CD14-positive monocyte (primary cell): ENCODE data around the gene SLCO2B1. TPM values are rescaled to one million over a fixed set of nuclear protein-coding genes. Genes with fewer than 3 reads are reported as not detected.
A peak's percentile ranks its signal among the peaks of the same experiment; 100 is the strongest.

ENCODE experiments used
- DNase-seq, 3 donors: peaks; one replicate each; pipeline ENCODE4 v3.0.0-alpha.2; 2011 to 2022
- H2AFZ ChIP-seq: 2 replicates; pipeline ENCODE4 v1.6.0; 2012; ENCODE audit warnings: mild to moderate bottlenecking, low read depth, low read length, inconsistent platforms; ENCODE audit not compliant: insufficient read depth, poor library complexity, severe bottlenecking
- H3K27ac ChIP-seq, 2 donors: 1 replicate in 1 of 2; 2 replicates in 1 of 2; pipeline ENCODE4 v1.5.1; 2012 to 2013; ENCODE audit warnings: low read length in 2 of 2, control low read depth in 1 of 2, inconsistent platforms in 1 of 2, low read depth in 1 of 2, mild to moderate bottlenecking in 1 of 2
- H3K27me3 ChIP-seq, 2 donors: one replicate each; pipeline versions ENCODE4 v1.6.0 to v1.6.1; 2011 to 2013; ENCODE audit warnings: low read length in 2 of 2; ENCODE audit not compliant: control insufficient read depth in 2 of 2, insufficient read depth in 2 of 2
- H3K36me3 ChIP-seq, 2 donors: replicated peaks in 1 of 2; 1 replicate in 1 of 2; 2 replicates in 1 of 2; pipeline versions ENCODE4 v1.5.1 to v1.6.1; 2012 to 2013; ENCODE audit warnings: low read length in 2 of 2, control low read depth in 1 of 2, inconsistent platforms in 1 of 2, mild to moderate bottlenecking in 1 of 2; ENCODE audit not compliant: insufficient read depth in 2 of 2, control insufficient read depth in 1 of 2
- H3K4me1 ChIP-seq, 2 donors: 1 replicate in 1 of 2; 2 replicates in 1 of 2; pipeline versions ENCODE4 v1.5.1 to v1.6.1; 2012 to 2013; ENCODE audit warnings: low read length in 2 of 2, control low read depth in 1 of 2, inconsistent platforms in 1 of 2, mild to moderate bottlenecking in 1 of 2, moderate library complexity in 1 of 2; ENCODE audit not compliant: insufficient read depth in 2 of 2, control insufficient read depth in 1 of 2
- H3K4me2 ChIP-seq: replicated peaks from 2 replicates; pipeline ENCODE3; 2012; ENCODE audit warnings: low read length, moderate library complexity, mild to moderate bottlenecking; ENCODE audit not compliant: poor library complexity, severe bottlenecking; ENCODE audit errors: extremely low read depth
- H3K4me3 ChIP-seq, 3 experiments: fragments of 200-600 bp in 1 of 3; sonication (generic) in 1 of 3; replicated peaks in 1 of 3; 1 replicate in 2 of 3; 2 replicates in 1 of 3; pipeline ENCODE4 v1.5.1; 2011 to 2013; ENCODE audit warnings: low read length in 3 of 3, mild to moderate bottlenecking in 3 of 3, control low read depth in 2 of 3, low read depth in 2 of 3, inconsistent platforms in 1 of 3, moderate library complexity in 1 of 3
- H3K79me2 ChIP-seq: 2 replicates; pipeline ENCODE4 v1.6.0; 2012; ENCODE audit warnings: mild to moderate bottlenecking, control low read depth, inconsistent platforms, low read length, moderate library complexity; ENCODE audit not compliant: insufficient read depth
- H3K9ac ChIP-seq: 2 replicates; pipeline ENCODE4 v1.6.0; 2017; ENCODE audit warnings: low read length, mild to moderate bottlenecking; ENCODE audit not compliant: insufficient read depth, poor library complexity, severe bottlenecking
- H3K9me3 ChIP-seq, 2 donors: replicated peaks in 1 of 2; 1 replicate in 1 of 2; 2 replicates in 1 of 2; pipeline versions ENCODE4 v1.5.1 to v1.6.1; 2012 to 2013; ENCODE audit warnings: low read length in 2 of 2, control low read depth in 1 of 2; ENCODE audit not compliant: control insufficient read depth in 1 of 2, insufficient read depth in 1 of 2
- H4K20me1 ChIP-seq: 2 replicates; pipeline ENCODE4 v1.6.0; 2012; ENCODE audit warnings: mild to moderate bottlenecking, low read length, control low read depth, moderate library complexity; ENCODE audit not compliant: insufficient read depth
- H3K27ac Mint-ChIP-seq, 7 donors: one replicate each; pipeline ENCODE4 v1.8.0; 2020; ENCODE audit warnings: mild to moderate bottlenecking in 7 of 7, mixed read lengths in 7 of 7, moderate library complexity in 6 of 7, inconsistent platforms in 2 of 7
- H3K27me3 Mint-ChIP-seq, 3 donors: one replicate each; pipeline ENCODE4 v1.8.0; 2021 to 2022; ENCODE audit warnings: low read depth in 3 of 3, mild to moderate bottlenecking in 3 of 3, mixed read lengths in 3 of 3, moderate library complexity in 3 of 3, inconsistent platforms in 1 of 3
- H3K36me3 Mint-ChIP-seq, 2 donors: one replicate each; pipeline ENCODE4 v1.8.0; 2020; ENCODE audit warnings: mixed read lengths in 2 of 2, inconsistent platforms in 1 of 2, mild to moderate bottlenecking in 1 of 2
- H3K4me1 Mint-ChIP-seq: one replicate; pipeline ENCODE4 v1.8.0; 2020; ENCODE audit warnings: mild to moderate bottlenecking, mixed read lengths
- H3K4me3 Mint-ChIP-seq, 2 donors: one replicate each; pipeline ENCODE4 v1.8.0; 2020; ENCODE audit warnings: mild to moderate bottlenecking in 2 of 2, mixed read lengths in 2 of 2, moderate library complexity in 1 of 2
- H3K9me3 Mint-ChIP-seq, 7 donors: one replicate each; pipeline ENCODE4 v1.8.0; 2020 to 2022; ENCODE audit warnings: mixed read lengths in 7 of 7, mild to moderate bottlenecking in 6 of 7, moderate library complexity in 6 of 7, inconsistent platforms in 2 of 7
- CTCF ChIP-seq: fragments of 200-600 bp; IDR thresholded peaks from one replicate; pipeline ENCODE4 v1.8.0; 2022; ENCODE audit warnings: antibody characterized with exemption, mild to moderate bottlenecking
- WGBS: methylation state at CpG from one replicate; pipeline ENCODE4 v1.1.5; 2013; ENCODE audit warnings: missing lambda C conversion rate; ENCODE audit not compliant: insufficient coverage; 5-methylcytosine and 5-hydroxymethylcytosine counted together
- intact Hi-C, 2 donors: fragments of 100-400 bp; cut with micrococcal nuclease; formaldehyde crosslinking; loops; one replicate each; pipeline versions ENCODE4 v1.15.0 to v1.15.1; 2023
- polyA minus RNA-seq: library from RNA; depleted of rRNA, polyadenylated mRNA; stranded (reverse); fragments of >200 nt; gene quantifications from 2 replicates; pipeline ENCODE4 v1.2.3, GENCODE V29; 2012
- polyA plus RNA-seq, 3 donors: library from polyadenylated mRNA; depleted of rRNA in 1 of 3; unstranded in 2 of 3; stranded (reverse) in 1 of 3; fragments of 300-500 nt in 2 of 3; fragments of >200 nt in 1 of 3; fragmentation: Illumina TruSeq in 2 of 3; gene quantifications; 1 replicate in 2 of 3; 2 replicates in 1 of 3; pipeline ENCODE4 v1.2.3, GENCODE V29; 2012 to 2021
- total RNA-seq, 12 experiments: library from RNA in 1 of 12; stranded (reverse) in 1 of 12; fragments of 120-200 nt in 1 of 12; gene quantifications; one replicate each; pipeline ENCODE4 v1.2.4 and lab custom pipeline; 2013 to 2026; ENCODE audit warnings: mixed read lengths in 6 of 12, inconsistent platforms in 1 of 12

Gene SLCO2B1
- total RNA-seq (2013): 0.13 TPM
- polyA plus RNA-seq: under 1 TPM in 2 of 3 donors, not detected in 1; 0.13 to 0.47 TPM
- 0.08 and 0.28 TPM in 2 replicates for polyA minus RNA-seq
- total RNA-seq (lab: John Stamatoyannopoulos, UW): 0.12 to 2.1 (median 0.46) reads per million in 11 experiments

GRCh38 chr11:75150879-75151278, at the start of gene SLCO2B1:
SLCO2B1 (plus strand) TSS chr11:75151107; CDS start chr11:75151382, 275 bp downstream.
- Mint-ChIP-seq H3K36me3 (no peaks in the 10 kb centered on the region), H3K27ac (peak within 1 kb of the TSS in 3 of 7 donors; percentile 29 to 57 (median 54)), H3K27me3 (peaks cover 5 to 20% (median 12%) of the 10 kb centered on the region in 3 donors), H3K4me1 (peaks cover 31% of the 10 kb centered on the region), H3K4me3 (peak within 1 kb of the TSS in 1 of 2 donors; percentile 64), H3K9me3 (no peaks in the 10 kb centered on the region)
- no peak for TF ChIP-seq CTCF
- Histone ChIP-seq H3K9ac (no peak within 1 kb of the TSS), H3K4me3 (no peak within 1 kb of the TSS), H3K79me2 (no peaks in the 10 kb centered on the region), H2AFZ (no peak within 1 kb of the TSS), H3K4me2 (no peak within 1 kb of the TSS), H3K9me3 (no peaks in the 10 kb centered on the region), H3K27ac (no peak within 1 kb of the TSS), H3K36me3 (no peaks in the 10 kb centered on the region), H3K27me3 (no peaks in the 10 kb centered on the region), H4K20me1 (no peaks in the 10 kb centered on the region), H3K4me1 (peaks cover 24 to 42% of the 10 kb centered on the region in 2 donors)
- 100% methylated on average over 2 of the region's 4 CpGs for WGBS
- intact Hi-C loops: no loop called here
- no peak for DNase-seq

GRCh38 chr11:75101424-75102128, 49.3 kb upstream of the SLCO2B1 start:
- Mint-ChIP-seq H3K4me3 (peak overlapping the region in 1 of 2 donors; percentile 3), H3K27me3 (peaks cover 4 to 16% (median 10%) of the 10 kb centered on the region in 3 donors), H3K9me3 (peaks cover 0 to 9% (median 2%) of the 10 kb centered on the region in 7 donors), H3K4me1 (no peaks in the 10 kb centered on the region), H3K36me3 (no peaks in the 10 kb centered on the region), H3K27ac (peak overlapping the region in 1 of 7 donors; percentile 49)
- peaks cover 0 to 5% of the 10 kb centered on the region in 2 donors for H3K27me3 ChIP-seq
- no peaks in the 10 kb centered on the region for H3K4me1 ChIP-seq
- no peak overlapping the region for H3K4me3 ChIP-seq
- intact Hi-C loops: no loop called here
- no peaks in the 10 kb centered on the region for H3K9me3 ChIP-seq
- H3K27ac ChIP-seq: no peak overlapping the region
- TF ChIP-seq CTCF: no peak
- no peak overlapping the region for H2AFZ ChIP-seq
- no peak overlapping the region for H3K9ac ChIP-seq
- H3K36me3 ChIP-seq: no peaks in the 10 kb centered on the region
- H3K79me2 ChIP-seq: no peaks in the 10 kb centered on the region
- no peak for DNase-seq
- no peaks in the 10 kb centered on the region for H4K20me1 ChIP-seq
- WGBS: 87% methylated on average over 3 of the region's 8 CpGs
- H3K4me2 ChIP-seq: no peak overlapping the region
